ENCODE results near the gene CCR6. TPM values are rescaled to one million over a fixed set of nuclear protein-coding genes. Genes with fewer than 3 reads are reported as not detected.
"Not testable (repeated sequence)": the region's sequence is repeated elsewhere in the genome, so short reads cannot be mapped to it uniquely, and the experiment has no call there.

The CCR6 gene
- total and polyA plus RNA-seq, 10 of the 15 experiments (the other 5 are each of a cell fraction or from before 2014, with no cell fraction given): 2.2 to 7.6 (median 6.7) TPM

DNA sequence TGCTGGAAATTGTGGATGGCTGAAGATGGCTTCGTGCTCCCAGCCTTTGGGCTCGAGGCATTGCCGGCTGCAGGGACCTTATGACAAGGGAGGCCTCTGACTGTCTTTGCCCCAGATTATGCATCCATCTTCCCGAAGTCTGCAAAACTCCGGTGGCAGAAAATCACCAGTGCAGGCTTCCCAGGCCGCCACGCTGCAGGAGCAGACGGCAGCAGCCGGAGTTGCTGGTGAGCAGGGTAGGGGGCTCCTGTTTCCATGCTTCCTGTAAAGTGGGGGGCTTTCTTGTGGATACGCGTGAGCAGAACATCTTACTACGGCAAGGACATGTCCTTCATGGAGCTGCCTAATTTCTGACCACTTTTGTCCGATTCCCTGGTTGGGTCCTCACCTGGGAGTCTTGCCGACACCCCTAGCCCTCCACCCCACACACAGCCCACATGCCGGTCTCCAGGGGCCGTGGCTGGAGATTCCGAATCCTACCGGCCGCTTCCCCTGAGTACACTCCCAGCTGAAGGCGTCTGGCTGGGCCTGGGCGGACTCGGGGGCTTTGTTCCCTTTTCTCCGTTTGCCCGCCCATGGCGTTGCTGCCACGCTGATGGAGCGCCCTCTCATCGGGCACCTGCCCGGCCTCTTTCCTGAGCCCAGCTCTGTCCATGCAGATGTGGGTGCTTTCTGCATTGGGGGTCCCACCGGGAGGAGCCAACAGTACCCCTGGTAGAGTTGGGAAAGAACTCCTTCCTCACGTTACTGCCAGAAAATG, 56.2 kb downstream of the CCR6 start:
- H3K4me1 ChIP-seq (ENCODE audit: control insufficient read depth, insufficient read depth, low read length); H3K9ac ChIP-seq (ENCODE audit: control insufficient read depth, insufficient read depth, low read length); intact Hi-C loops (cut with micrococcal nuclease; ENCODE audit: unreplicated experiment); CTCF ChIA-PET; in situ Hi-C loops (cut with MboI); H3K36me3 ChIP-seq (ENCODE audit: control insufficient read depth in 2 of 2, insufficient read depth in 2 of 2, low read length in 1 of 2); RAD21 ChIA-PET (ENCODE audit: unreplicated experiment); H2AFZ ChIP-seq (ENCODE audit: control insufficient read depth, low read depth, low read length); DNase-seq (ENCODE audit: low read depth, low spot score); ATAC-seq; H3K27me3 ChIP-seq (replicated peaks in 1 of 2; ENCODE audit: control insufficient read depth in 2 of 2, insufficient read depth in 2 of 2, low read length in 1 of 2); FAIRE-seq; POLR2A ChIA-PET; SMC1A ChIA-PET (ENCODE audit: uncharacterized antibody, unreplicated experiment); H3K4me3 ChIP-seq; H3K79me2 ChIP-seq (ENCODE audit: control insufficient read depth, insufficient read depth, low read length); H3K4me2 ChIP-seq (ENCODE audit: control insufficient read depth, insufficient read depth); H4K20me1 ChIP-seq (ENCODE audit: control insufficient read depth, insufficient read depth); H3K27ac ChIP-seq (ENCODE audit: control insufficient read depth, insufficient read depth); H3K9me3 ChIP-seq (replicated peaks; ENCODE audit: control insufficient read depth, insufficient read depth, low read length); BruUV-seq (replicated peaks): not testable (repeated sequence)
- 62% methylated on average over 17 of the region's 31 CpGs for WGBS (ENCODE audit: insufficient coverage, insufficient replicate concordance, low lambda C conversion rate, missing lambda C conversion rate)

DNA sequence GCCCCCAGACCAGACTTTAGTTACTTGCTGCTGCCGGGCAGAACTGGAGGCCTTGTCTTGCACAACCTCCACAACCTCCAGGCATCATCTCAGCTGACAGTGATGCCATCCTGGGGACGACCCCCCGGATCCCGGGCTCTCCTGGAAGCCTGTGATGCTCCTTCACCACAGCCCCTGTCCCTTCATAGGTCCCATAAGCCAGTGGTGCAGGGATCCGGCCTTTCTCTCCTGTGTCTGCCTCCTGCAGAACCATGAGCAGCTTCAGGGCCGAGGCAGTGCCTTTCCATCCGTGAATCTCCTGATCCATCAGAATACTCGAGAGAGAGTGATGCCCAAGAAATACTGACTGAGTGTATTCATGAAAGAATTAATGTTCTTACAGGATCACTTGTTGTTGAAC, 57.2 kb downstream of the CCR6 start:
- FAIRE-seq; H3K4me2 ChIP-seq (ENCODE audit: control insufficient read depth, insufficient read depth); H3K27me3 ChIP-seq (replicated peaks in 1 of 2; ENCODE audit: control insufficient read depth in 2 of 2, insufficient read depth in 2 of 2, low read length in 1 of 2); POLR2A ChIA-PET; DNase-seq (ENCODE audit: low read depth, low spot score); RAD21 ChIA-PET (ENCODE audit: unreplicated experiment); CTCF ChIA-PET; H3K4me1 ChIP-seq (ENCODE audit: control insufficient read depth, insufficient read depth, low read length); H3K36me3 ChIP-seq (ENCODE audit: control insufficient read depth in 2 of 2, insufficient read depth in 2 of 2, low read length in 1 of 2); H3K27ac ChIP-seq (ENCODE audit: control insufficient read depth, insufficient read depth); ATAC-seq; H4K20me1 ChIP-seq (ENCODE audit: control insufficient read depth, insufficient read depth); H3K9me3 ChIP-seq (replicated peaks; ENCODE audit: control insufficient read depth, insufficient read depth, low read length); H2AFZ ChIP-seq (ENCODE audit: control insufficient read depth, low read depth, low read length); BruUV-seq (replicated peaks); SMC1A ChIA-PET (ENCODE audit: uncharacterized antibody, unreplicated experiment); H3K9ac ChIP-seq (ENCODE audit: control insufficient read depth, insufficient read depth, low read length); H3K79me2 ChIP-seq (ENCODE audit: control insufficient read depth, insufficient read depth, low read length); intact Hi-C loops (cut with micrococcal nuclease; ENCODE audit: unreplicated experiment); H3K4me3 ChIP-seq: not testable (repeated sequence)
- WGBS (ENCODE audit: insufficient coverage, insufficient replicate concordance, low lambda C conversion rate, missing lambda C conversion rate): 47% methylated on average over 4 of the region's 8 CpGs
- in situ Hi-C loops (cut with MboI): loop anchor here (10.0 kb wide), 1 partner anchor 125 kb away; no protein-coding TSS in a partner anchor

DNA sequence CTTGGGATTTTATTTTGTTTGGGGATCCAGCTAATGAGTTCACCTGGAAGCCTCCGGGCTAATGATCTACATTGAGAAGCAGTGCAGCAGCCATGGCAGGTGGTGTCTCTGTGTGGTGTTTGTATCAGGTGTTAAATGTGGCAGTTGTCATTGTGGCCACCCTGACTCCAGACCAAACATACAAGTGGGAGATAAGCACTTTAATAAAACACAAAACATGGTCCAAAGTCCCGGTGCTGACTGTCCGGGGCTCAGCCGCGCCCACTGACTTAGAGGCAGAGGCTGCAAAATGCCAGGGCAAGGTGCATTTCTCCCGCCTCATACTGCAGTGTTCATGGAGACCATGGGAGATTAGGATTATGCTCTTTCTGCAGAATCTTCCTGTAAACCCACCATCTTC, 58.5 kb downstream of the CCR6 start:
- in situ Hi-C loops (cut with MboI): loop anchor here (10.0 kb wide), 1 partner anchor 123 kb away; no protein-coding TSS in a partner anchor
- H3K79me2 ChIP-seq (ENCODE audit: control insufficient read depth, insufficient read depth, low read length); H3K4me1 ChIP-seq (ENCODE audit: control insufficient read depth, insufficient read depth, low read length); RAD21 ChIA-PET (ENCODE audit: unreplicated experiment); H3K9me3 ChIP-seq (replicated peaks; ENCODE audit: control insufficient read depth, insufficient read depth, low read length); FAIRE-seq; CTCF ChIA-PET; DNase-seq (ENCODE audit: low read depth, low spot score); H3K36me3 ChIP-seq (ENCODE audit: control insufficient read depth in 2 of 2, insufficient read depth in 2 of 2, low read length in 1 of 2); H3K27ac ChIP-seq (ENCODE audit: control insufficient read depth, insufficient read depth); H3K4me2 ChIP-seq (ENCODE audit: control insufficient read depth, insufficient read depth); intact Hi-C loops (cut with micrococcal nuclease; ENCODE audit: unreplicated experiment); BruUV-seq (replicated peaks); H3K27me3 ChIP-seq (replicated peaks in 1 of 2; ENCODE audit: control insufficient read depth in 2 of 2, insufficient read depth in 2 of 2, low read length in 1 of 2); H2AFZ ChIP-seq (ENCODE audit: control insufficient read depth, low read depth, low read length); POLR2A ChIA-PET; H4K20me1 ChIP-seq (ENCODE audit: control insufficient read depth, insufficient read depth); ATAC-seq; H3K9ac ChIP-seq (ENCODE audit: control insufficient read depth, insufficient read depth, low read length); SMC1A ChIA-PET (ENCODE audit: uncharacterized antibody, unreplicated experiment); H3K4me3 ChIP-seq: not testable (repeated sequence)
- WGBS (ENCODE audit: insufficient coverage, insufficient replicate concordance, low lambda C conversion rate, missing lambda C conversion rate): no CpG with 5 or more reads among the region's 6 CpGs

DNA sequence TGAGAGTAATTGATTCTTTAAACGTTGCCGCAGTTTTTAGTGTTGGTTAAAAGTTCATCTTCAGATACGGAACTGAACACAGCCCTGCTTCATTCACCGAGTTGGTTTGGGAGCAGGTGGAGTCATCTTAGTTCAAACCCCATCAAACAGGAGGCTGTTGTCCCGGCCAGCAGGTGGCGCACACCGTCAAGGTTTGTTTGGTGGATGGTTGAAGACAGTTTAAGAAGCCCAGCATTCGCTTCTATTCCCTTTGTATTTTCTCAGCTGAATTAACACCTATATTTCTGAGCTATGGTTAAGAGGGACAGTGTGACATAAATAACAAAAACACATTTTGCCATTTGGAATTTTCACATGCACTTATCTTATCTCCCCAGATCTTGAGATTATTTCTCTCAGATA, 60.0 kb downstream of the CCR6 start:
- intact Hi-C loops (cut with micrococcal nuclease; ENCODE audit: unreplicated experiment); POLR2A ChIA-PET: not testable (repeated sequence)

More for the DNA sequence above, 60.0 kb downstream of the CCR6 start:
- SMC1A ChIA-PET (ENCODE audit: uncharacterized antibody, unreplicated experiment); H3K4me2 ChIP-seq (ENCODE audit: control insufficient read depth, insufficient read depth); H2AFZ ChIP-seq (ENCODE audit: control insufficient read depth, low read depth, low read length); RAD21 ChIA-PET (ENCODE audit: unreplicated experiment); H3K9ac ChIP-seq (ENCODE audit: control insufficient read depth, insufficient read depth, low read length); H3K4me3 ChIP-seq; H3K79me2 ChIP-seq (ENCODE audit: control insufficient read depth, insufficient read depth, low read length); H3K9me3 ChIP-seq (replicated peaks; ENCODE audit: control insufficient read depth, insufficient read depth, low read length); H3K27ac ChIP-seq (ENCODE audit: control insufficient read depth, insufficient read depth); H3K27me3 ChIP-seq (replicated peaks in 1 of 2; ENCODE audit: control insufficient read depth in 2 of 2, insufficient read depth in 2 of 2, low read length in 1 of 2); DNase-seq (ENCODE audit: low read depth, low spot score); H3K36me3 ChIP-seq (ENCODE audit: control insufficient read depth in 2 of 2, insufficient read depth in 2 of 2, low read length in 1 of 2); H3K4me1 ChIP-seq (ENCODE audit: control insufficient read depth, insufficient read depth, low read length); BruUV-seq (replicated peaks); CTCF ChIA-PET; H4K20me1 ChIP-seq (ENCODE audit: control insufficient read depth, insufficient read depth): not testable (repeated sequence)
- whole genome bisulfite sequencing (ENCODE audit: insufficient coverage, insufficient replicate concordance, low lambda C conversion rate, missing lambda C conversion rate): 1% methylated on average over 4 of the region's 8 CpGs
- in situ Hi-C loops (cut with MboI): loop anchor here (10.0 kb wide), 1 partner anchor 122 kb away; no protein-coding TSS in a partner anchor
- FAIRE-seq (peak; percentile 100), ATAC-seq (peak; percentile 97)

All from GM12878 (cell line).